ENCODE results near the gene C11orf68. TPM values are rescaled to one million over a fixed set of nuclear protein-coding genes. Genes with fewer than 3 reads are reported as not detected.

C11orf68 gene
- total and polyA plus RNA-seq, 10 of the 15 experiments (the other 5 are each of a cell fraction or from before 2014, with no cell fraction given): 3.0 to 25.4 (median 16.7) TPM

- no peak for TF ChIP-seq BMI1 (IDR thresholded peaks at IDR 0.05; ENCODE audit: borderline replicate concordance)
Observed at GRCh38 chr11:65903715-65904114, 15.1 kb downstream of the C11orf68 start (continued).

DNA sequence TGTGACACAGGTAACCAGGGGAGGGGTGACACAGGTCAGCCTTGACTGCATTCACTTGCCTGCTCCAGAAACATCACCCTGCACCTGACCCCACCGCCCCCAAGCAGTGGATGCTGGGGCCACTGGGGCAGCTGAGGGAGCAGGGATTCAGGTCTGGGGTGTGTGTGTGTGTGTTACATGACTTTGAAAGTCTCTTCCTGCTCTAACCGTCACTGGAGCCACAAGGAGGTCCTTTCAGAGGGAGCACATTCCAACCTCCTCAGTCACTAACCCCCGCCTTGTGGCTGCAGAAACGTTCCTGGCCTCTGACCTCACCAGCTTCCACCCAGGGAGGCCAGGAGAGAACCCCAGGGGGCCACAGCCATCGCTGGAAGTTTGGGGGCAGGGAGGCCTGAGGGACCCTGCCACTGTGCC lies 15.8 kb downstream of the C11orf68 start:
- intact Hi-C loops (cut with micrococcal nuclease; ENCODE audit: unreplicated experiment) (no loop called here), in situ Hi-C loops (cut with MboI) (no loop called here)
- FAIRE-seq (no peak), ATAC-seq (no peak), DNase-seq (ENCODE audit: low read depth, low spot score) (no peak)
- H3K36me3 ChIP-seq (ENCODE audit: control insufficient read depth in 2 of 2, insufficient read depth in 2 of 2, low read length in 1 of 2): no peaks in the 10 kb centered on the region
- H2AFZ ChIP-seq (ENCODE audit: control insufficient read depth, low read depth, low read length): no peak overlapping the region
- H3K27ac ChIP-seq (ENCODE audit: control insufficient read depth, insufficient read depth): no peak overlapping the region
- H3K79me2 ChIP-seq (ENCODE audit: control insufficient read depth, insufficient read depth, low read length): peaks cover 9% of the 10 kb centered on the region
- WGBS (ENCODE audit: insufficient coverage, insufficient replicate concordance, low lambda C conversion rate, missing lambda C conversion rate): 22% methylated on average over 5 of the region's 5 CpGs
- H3K9ac ChIP-seq (ENCODE audit: control insufficient read depth, insufficient read depth, low read length): no peak overlapping the region
- H3K9me3 ChIP-seq (replicated peaks; ENCODE audit: control insufficient read depth, insufficient read depth, low read length): no peaks in the 10 kb centered on the region
- H3K4me3 ChIP-seq: no peak overlapping the region
- ChIA-PET RAD21 (ENCODE audit: unreplicated experiment) (no interaction called here), POLR2A (interaction anchor here (2.4 to 4.9 kb wide), 2 partner anchors 12 to 18 kb away, joined by 5 to 67 read pairs; partner anchors contain the start of genes CCDC85B and FIBP), SMC1A (ENCODE audit: uncharacterized antibody, unreplicated experiment) (interaction anchor here (0.6 to 5.6 kb wide), 2 partner anchors 10 to 14 kb away, joined by 3 to 47 read pairs; partner anchors contain the start of genes CCDC85B and FIBP), CTCF (no interaction called here)
- no peaks in the 10 kb centered on the region for H4K20me1 ChIP-seq (ENCODE audit: control insufficient read depth, insufficient read depth)
- no peaks in the 10 kb centered on the region; a peak in 1 of 4 replicates for H3K27me3 ChIP-seq (replicated peaks in 1 of 2; ENCODE audit: control insufficient read depth in 2 of 2, insufficient read depth in 2 of 2, low read length in 1 of 2)
- no peak overlapping the region for H3K4me2 ChIP-seq (ENCODE audit: control insufficient read depth, insufficient read depth)
- H3K4me1 ChIP-seq (ENCODE audit: control insufficient read depth, insufficient read depth, low read length): no peaks in the 10 kb centered on the region
- no TSS peak for BruUV-seq (replicated peaks)
- no peak for TF ChIP-seq RCOR1 (conservative IDR thresholded peaks at IDR 0.05; ENCODE audit: low read depth, low read length)
- TF ChIP-seq TARDBP (IDR thresholded peaks at IDR 0.05; ENCODE audit: borderline replicate concordance): no peak
- TF ChIP-seq NFYA (IDR thresholded peaks at IDR 0.05; ENCODE audit: borderline replicate concordance, low read depth, low read length): no peak
- no peak for TF ChIP-seq STAT3 (IDR thresholded peaks at IDR 0.05; ENCODE audit: low read depth, low read length)
- TF ChIP-seq, protein P1, sequence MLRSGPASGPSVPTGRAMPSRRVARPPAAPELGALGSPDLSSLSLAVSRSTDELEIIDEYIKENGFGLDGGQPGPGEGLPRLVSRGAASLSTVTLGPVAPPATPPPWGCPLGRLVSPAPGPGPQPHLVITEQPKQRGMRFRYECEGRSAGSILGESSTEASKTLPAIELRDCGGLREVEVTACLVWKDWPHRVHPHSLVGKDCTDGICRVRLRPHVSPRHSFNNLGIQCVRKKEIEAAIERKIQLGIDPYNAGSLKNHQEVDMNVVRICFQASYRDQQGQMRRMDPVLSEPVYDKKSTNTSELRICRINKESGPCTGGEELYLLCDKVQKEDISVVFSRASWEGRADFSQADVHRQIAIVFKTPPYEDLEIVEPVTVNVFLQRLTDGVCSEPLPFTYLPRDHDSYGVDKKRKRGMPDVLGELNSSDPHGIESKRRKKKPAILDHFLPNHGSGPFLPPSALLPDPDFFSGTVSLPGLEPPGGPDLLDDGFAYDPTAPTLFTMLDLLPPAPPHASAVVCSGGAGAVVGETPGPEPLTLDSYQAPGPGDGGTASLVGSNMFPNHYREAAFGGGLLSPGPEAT (IDR thresholded peaks at IDR 0.05; ENCODE audit: low read depth): no peak
- TF ChIP-seq, protein P2, sequence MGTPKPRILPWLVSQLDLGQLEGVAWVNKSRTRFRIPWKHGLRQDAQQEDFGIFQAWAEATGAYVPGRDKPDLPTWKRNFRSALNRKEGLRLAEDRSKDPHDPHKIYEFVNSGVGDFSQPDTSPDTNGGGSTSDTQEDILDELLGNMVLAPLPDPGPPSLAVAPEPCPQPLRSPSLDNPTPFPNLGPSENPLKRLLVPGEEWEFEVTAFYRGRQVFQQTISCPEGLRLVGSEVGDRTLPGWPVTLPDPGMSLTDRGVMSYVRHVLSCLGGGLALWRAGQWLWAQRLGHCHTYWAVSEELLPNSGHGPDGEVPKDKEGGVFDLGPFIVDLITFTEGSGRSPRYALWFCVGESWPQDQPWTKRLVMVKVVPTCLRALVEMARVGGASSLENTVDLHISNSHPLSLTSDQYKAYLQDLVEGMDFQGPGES (IDR thresholded peaks at IDR 0.05): no peak
- TF ChIP-seq ZBTB33 (IDR thresholded peaks at IDR 0.05): no peak
- TF ChIP-seq ATF7 (IDR thresholded peaks at IDR 0.05; ENCODE audit: low read depth): no peak
- TF ChIP-seq RELA (IDR thresholded peaks at IDR 0.05; ENCODE audit: borderline replicate concordance, partially characterized antibody): no peak
- TF ChIP-seq PAX8 (IDR thresholded peaks at IDR 0.05): no peak
- no peak for TF ChIP-seq BMI1 (IDR thresholded peaks at IDR 0.05; ENCODE audit: borderline replicate concordance)
- TF ChIP-seq ESRRA (IDR thresholded peaks at IDR 0.05; ENCODE audit: low read length): no peak
- no peak for TF ChIP-seq MXI1 (IDR thresholded peaks at IDR 0.05; ENCODE audit: low read depth, low read length)
- no peak for TF ChIP-seq CTCF (IDR thresholded peaks at IDR 0.05 in 2 of 3, conservative IDR thresholded peaks at IDR 0.05 in 1 of 3; ENCODE audit: control insufficient read depth in 2 of 3, extremely low read depth in 1 of 3, insufficient read depth in 1 of 3, low read depth in 3 of 3, low read length in 3 of 3)
- TF ChIP-seq WRNIP1 (IDR thresholded peaks at IDR 0.05; ENCODE audit: borderline replicate concordance, low read depth, low read length): no peak
- TF ChIP-seq NR2C2 (IDR thresholded peaks at IDR 0.05; ENCODE audit: borderline replicate concordance, control insufficient read depth, insufficient read length, low read depth): no peak
- no peak for TF ChIP-seq NFIC (IDR thresholded peaks at IDR 0.05; ENCODE audit: low read depth, low read length)

Data from GM12878 (cell line).